ENCODE results near the gene ABCA13.

ABCA13 gene

DNA sequence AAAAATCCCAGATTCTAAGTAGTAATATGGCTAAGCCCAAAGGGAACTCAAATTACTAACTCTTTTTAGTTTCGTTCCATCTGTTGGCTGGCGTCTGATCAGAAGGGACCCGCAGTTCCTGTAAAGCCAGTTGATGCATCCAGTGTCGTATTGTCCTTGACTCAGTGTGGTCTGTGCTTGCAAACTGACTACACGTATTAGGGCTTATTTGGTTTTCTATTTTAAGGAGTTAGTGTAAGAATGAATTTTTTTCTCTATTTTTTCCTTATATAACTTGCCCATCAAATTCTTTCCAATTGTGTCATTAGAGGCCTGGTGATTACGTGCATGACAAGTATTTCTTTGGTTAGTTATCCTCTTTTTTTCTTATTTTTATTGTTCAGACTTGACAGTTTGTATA is 9.7 kb downstream of the ABCA13 start:
- no peak for DNase-seq (ENCODE audit: low spot score)
- TF ChIP-seq, protein P1, sequence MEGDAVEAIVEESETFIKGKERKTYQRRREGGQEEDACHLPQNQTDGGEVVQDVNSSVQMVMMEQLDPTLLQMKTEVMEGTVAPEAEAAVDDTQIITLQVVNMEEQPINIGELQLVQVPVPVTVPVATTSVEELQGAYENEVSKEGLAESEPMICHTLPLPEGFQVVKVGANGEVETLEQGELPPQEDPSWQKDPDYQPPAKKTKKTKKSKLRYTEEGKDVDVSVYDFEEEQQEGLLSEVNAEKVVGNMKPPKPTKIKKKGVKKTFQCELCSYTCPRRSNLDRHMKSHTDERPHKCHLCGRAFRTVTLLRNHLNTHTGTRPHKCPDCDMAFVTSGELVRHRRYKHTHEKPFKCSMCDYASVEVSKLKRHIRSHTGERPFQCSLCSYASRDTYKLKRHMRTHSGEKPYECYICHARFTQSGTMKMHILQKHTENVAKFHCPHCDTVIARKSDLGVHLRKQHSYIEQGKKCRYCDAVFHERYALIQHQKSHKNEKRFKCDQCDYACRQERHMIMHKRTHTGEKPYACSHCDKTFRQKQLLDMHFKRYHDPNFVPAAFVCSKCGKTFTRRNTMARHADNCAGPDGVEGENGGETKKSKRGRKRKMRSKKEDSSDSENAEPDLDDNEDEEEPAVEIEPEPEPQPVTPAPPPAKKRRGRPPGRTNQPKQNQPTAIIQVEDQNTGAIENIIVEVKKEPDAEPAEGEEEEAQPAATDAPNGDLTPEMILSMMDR (IDR thresholded peaks at IDR 0.05; ENCODE audit: extremely low read depth, insufficient read depth, missing control alignments), result no peak
- in situ Hi-C loops (cut with MboI; ENCODE audit: low pct_unique_long_range_greater_than_20kb, low sequenced_read_pairs, unreplicated experiment), result no loop called here

DNA sequence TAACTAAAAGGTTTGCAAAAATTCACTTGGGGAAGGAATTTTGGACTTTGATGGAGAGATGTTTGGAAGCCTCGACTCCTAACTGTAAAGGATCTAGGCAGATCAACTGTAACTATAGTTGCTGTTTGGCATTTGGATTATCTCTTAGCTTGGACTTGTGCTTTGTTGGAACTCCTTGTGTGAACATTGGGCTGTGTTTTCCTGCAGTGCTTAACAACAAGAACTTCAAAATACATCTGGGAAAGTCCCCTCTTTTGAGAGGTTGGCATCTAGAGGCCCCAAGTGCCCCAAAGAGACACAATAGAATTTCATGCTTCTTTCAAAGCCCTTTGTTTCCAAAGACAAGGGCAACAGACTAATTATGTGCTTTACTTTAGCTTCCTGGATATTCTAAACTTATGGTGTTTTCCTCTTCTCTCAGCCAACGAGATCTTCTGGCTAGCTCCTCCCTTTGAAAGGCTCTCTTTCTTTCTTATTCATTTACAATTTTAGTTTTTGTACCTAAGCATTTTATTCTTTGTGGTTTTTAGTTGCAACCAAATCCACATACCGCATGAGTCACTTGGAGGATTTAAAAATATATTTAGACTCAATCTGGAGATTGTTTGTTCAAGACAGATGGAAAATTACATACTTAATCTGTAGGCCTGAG is 11.6 kb downstream of the ABCA13 start:
- in situ Hi-C loops (cut with MboI; ENCODE audit: low pct_unique_long_range_greater_than_20kb, low sequenced_read_pairs, unreplicated experiment), result no loop called here
- no peak for DNase-seq (ENCODE audit: low spot score)
- TF ChIP-seq, protein P1 (IDR thresholded peaks at IDR 0.05; ENCODE audit: extremely low read depth, insufficient read depth, missing control alignments), result no peak

GRCh38 chr7:48183370-48183743 is 12.1 kb downstream of the ABCA13 start:
- TF ChIP-seq, protein P1 (IDR thresholded peaks at IDR 0.05; ENCODE audit: extremely low read depth, insufficient read depth, missing control alignments), result no peak
- in situ Hi-C loops (cut with MboI; ENCODE audit: low pct_unique_long_range_greater_than_20kb, low sequenced_read_pairs, unreplicated experiment), result no loop called here
- DNase-seq (ENCODE audit: low spot score), result no peak

GRCh38 chr7:48183965-48184364 is 12.7 kb downstream of the ABCA13 start:
- DNase-seq (ENCODE audit: low spot score), result no peak
- TF ChIP-seq, protein P1 (IDR thresholded peaks at IDR 0.05; ENCODE audit: extremely low read depth, insufficient read depth, missing control alignments), result no peak
- in situ Hi-C loops (cut with MboI; ENCODE audit: low pct_unique_long_range_greater_than_20kb, low sequenced_read_pairs, unreplicated experiment), result no loop called here

GRCh38 chr7:48188776-48189520 is 17.7 kb downstream of the ABCA13 start:
- in situ Hi-C loops (cut with MboI; ENCODE audit: low pct_unique_long_range_greater_than_20kb, low sequenced_read_pairs, unreplicated experiment), result no loop called here
- no peak for DNase-seq (ENCODE audit: low spot score)
- TF ChIP-seq, protein P1 (IDR thresholded peaks at IDR 0.05; ENCODE audit: extremely low read depth, insufficient read depth, missing control alignments), result no peak

- no peak for DNase-seq (ENCODE audit: low spot score)
- TF ChIP-seq, protein P1 (IDR thresholded peaks at IDR 0.05; ENCODE audit: extremely low read depth, insufficient read depth, missing control alignments), result no peak
- in situ Hi-C loops (cut with MboI; ENCODE audit: low pct_unique_long_range_greater_than_20kb, low sequenced_read_pairs, unreplicated experiment), result no loop called here
Observed at GRCh38 chr7:48192996-48193395, 21.7 kb downstream of the ABCA13 start.

Measured in GM13977 (cell line).